HG02885 (cell line): Measurements from ENCODE around the gene IDS.
"Not testable (repeated sequence)": the region's sequence is repeated elsewhere in the genome, so short reads cannot be mapped to it uniquely, and the experiment has no call there.

Experiments
- ATAC-seq: cut with Tn5 transposase; IDR thresholded peaks from one replicate; pipeline ENCODE4 v1.9.1; 2021; ENCODE audit warnings: mild to moderate bottlenecking; ENCODE audit not compliant: unreplicated experiment, poor library complexity

IDS gene, protein sequence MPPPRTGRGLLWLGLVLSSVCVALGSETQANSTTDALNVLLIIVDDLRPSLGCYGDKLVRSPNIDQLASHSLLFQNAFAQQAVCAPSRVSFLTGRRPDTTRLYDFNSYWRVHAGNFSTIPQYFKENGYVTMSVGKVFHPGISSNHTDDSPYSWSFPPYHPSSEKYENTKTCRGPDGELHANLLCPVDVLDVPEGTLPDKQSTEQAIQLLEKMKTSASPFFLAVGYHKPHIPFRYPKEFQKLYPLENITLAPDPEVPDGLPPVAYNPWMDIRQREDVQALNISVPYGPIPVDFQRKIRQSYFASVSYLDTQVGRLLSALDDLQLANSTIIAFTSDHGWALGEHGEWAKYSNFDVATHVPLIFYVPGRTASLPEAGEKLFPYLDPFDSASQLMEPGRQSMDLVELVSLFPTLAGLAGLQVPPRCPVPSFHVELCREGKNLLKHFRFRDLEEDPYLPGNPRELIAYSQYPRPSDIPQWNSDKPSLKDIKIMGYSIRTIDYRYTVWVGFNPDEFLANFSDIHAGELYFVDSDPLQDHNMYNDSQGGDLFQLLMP

DNA sequence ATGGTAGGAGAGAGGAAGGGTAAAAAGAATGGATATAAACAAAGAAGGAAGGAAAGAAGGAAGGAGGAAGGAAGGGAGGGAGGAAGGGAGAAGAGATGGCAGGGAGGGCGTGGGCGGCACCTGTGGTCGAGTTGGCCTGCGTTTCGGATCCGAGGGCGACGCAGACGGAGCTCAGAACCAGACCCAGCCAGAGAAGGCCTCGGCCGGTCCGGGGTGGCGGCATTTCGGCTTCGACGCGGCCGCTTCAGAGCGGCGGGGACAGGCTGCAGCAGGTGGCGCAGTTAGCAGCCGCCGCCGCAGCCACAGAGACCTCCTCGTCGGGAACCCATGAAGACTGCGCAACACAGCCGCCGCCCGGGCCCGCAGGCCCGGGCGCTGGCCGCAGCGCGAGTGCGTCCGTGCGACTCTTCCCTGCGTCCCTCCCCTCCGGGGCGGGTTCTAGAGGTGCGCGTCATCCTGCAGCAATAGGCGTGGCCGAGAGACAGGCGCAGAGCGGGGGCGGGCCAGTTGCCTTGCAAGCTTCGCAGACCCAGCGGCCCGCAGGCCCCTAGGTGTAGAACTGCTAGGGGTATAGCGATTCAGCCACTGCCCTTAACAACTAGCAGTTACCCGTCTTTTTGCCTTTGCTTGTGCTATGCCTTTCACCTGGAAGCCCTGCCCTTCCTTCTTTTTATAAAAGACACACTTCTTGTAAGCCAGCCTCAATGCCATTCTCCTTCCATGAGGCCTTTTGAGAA, at the start of gene IDS:
TSS of gene IDS (minus strand) at position 392 of the 737 bp plus-strand sequence. CDS start at position 223, 169 bp downstream.
- peak; percentile 70 for ATAC-seq

GRCh38 chrX:149551939-149552248, 46.8 kb upstream of the IDS start:
- not testable (repeated sequence) for ATAC-seq

DNA sequence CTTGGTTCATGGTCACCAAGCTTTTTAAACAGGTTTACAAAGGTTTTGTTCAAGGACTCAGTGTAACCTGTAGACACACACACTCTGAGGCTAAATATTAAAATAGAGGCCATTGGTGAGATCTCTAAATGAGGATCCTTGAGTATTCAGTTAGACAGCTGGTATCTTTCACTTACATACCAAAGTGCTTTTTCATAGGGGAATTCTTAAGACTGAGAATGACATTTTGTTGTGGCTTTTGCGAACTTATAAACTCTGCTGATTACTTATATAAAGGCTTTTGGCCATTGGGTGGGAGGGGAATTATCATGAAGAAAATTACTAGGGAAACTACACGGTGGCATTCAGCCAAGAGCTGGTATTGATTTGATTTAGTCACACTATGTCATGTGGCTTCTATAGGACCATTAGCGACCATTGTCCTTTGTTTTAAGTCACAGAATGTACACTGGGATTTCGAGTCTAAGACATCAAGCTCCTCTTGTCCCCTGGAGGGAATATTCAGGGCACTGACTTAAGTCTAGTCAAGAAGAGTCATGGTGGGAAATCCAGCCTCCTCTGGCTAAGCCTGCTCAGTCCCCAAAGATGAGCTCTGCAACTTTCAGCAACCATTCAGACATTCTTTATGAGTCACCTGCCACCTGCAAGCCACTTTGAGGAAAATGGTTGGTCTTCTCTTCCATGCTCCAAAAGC, 46.3 kb upstream of the IDS start:
- not testable (repeated sequence) for ATAC-seq

DNA sequence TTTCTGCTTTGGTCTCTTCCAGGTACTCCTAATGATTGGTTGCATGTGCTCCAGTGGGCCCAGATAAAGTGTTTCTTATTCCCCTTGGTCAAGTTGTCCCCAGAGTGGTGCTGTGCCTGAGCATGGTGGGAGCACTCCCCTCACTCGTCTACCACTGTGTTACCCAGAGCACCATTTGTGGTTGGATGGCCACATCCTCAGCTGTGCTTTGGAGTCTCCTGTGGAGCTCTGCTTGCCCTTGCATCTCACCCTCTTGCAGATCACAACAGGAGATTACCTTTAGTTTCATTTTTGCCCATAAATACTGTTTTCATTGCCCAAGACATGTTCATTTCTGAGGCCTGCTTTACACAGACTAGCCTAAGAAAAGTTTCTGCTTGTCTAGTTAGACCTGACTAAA, 45.3 kb upstream of the IDS start:
- not testable (repeated sequence) for ATAC-seq

- not testable (repeated sequence) for ATAC-seq
Measured at GRCh38 chrX:149549701-149550100, 44.6 kb upstream of the IDS start, which contains the start of gene HSFX3. TSS of gene HSFX3 (minus strand) at chrX:149549924. CDS start at chrX:149549852, 72 bp downstream.

DNA sequence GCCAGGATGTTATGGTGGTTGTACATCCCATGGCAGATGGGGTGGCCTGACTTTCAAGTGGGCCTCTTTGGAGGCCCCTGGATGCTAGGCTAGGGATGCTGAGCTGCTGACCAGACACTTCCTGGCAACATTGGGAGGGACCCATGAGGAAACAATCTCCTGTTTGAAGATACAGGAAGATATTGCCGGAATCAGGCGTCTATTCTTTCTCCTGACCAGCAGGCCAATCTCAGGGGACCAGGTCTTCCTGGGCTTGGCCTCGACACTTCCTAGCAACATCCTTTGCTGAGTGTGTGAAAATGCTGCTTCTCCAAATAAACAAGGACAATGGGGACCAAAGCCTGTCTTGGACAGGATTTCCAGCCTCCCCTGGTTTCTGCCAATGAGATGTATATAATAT, 42.7 kb upstream of the IDS start:
- ATAC-seq = not testable (repeated sequence)

DNA sequence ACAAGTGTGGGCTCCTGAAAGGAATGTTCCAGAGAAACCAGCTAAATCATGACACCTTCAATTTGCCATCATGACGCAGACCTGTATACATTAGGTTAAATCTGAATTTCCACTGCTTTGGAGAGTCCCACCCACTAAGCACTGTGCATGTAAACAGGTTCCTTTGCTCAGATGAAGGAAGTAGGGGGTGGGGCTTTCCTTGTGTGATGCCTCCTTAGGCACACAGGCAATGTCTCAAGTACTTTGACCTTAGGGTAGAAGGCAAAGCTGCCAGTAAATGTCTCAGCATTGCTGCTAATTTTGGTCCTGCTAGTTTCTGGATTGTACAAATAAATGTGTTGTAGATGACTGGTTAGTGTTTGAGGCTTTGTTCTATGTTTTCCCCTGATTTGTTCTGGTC, 41.9 kb upstream of the IDS start:
- not testable (repeated sequence) for ATAC-seq

DNA sequence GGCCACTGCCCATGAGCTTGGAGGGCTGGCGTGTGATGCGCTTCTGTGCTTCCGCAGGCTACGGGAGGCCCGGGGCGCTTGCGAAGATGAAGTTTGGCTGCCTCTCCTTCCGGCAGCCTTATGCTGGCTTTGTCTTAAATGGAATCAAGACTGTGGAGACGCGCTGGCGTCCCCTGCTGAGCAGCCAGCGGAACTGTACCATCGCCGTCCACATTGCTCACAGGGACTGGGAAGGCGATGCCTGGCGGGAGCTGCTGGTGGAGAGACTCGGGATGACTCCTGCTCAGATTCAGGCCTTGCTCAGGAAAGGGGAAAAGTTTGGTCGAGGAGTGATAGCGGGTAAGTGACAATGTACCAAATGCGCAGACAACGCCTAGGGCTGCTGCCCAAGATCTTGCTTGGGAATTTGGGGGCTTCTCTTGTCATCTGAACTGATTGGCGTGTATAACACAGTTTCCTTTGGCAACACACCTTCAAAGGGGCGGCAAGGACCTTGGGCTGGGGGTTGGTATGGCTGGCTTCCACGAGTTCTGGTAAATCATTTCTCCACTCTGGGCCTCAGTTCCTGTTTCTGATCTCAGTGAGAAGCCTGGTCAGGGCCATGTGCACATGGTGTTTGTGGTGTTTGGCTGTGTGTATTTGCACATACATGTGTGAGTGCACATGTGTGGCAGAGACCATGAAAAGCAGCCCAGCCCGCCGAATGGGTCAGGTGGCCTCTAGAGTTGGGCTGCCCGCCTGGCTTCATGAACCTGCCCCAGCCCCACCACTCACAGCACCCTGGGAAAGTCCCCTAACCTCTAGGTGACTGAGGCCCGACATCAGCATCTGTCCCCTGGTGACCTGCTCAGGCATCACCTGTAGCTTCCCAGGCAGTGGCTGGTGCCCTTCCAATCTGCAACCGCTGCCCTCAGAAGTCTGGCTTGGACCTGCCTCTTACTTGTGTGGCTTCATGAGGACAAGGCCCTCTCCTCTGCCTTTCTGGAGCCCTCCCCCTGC, 40.7 kb upstream of the IDS start:
- not testable (repeated sequence) for ATAC-seq

DNA sequence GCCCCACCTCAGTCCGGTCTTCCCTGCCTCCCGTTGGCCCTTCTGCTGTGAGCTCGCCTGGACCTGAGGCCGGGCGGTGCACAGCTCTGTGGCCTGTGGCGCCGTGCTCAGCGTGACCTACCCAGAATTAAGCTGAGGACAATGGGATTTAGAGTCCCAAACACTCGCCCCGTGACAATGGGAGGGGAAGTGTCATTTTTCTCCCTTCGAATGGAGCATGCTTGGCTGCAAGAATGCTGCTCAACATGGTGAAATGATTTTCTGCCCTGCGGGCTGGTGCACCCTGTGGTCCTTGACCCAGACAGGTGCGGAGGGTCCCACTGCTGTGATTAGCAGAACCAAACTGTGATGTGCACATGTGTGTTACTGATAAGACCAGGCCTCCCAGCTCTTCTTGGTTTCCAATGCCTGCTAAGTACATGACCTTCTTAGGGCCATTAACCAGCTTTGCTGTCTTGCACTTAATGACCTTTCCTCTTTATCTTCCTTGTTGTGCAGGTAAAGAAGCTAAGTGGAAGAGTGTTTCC, 36.5 kb upstream of the IDS start:
- ATAC-seq = no peak

DNA sequence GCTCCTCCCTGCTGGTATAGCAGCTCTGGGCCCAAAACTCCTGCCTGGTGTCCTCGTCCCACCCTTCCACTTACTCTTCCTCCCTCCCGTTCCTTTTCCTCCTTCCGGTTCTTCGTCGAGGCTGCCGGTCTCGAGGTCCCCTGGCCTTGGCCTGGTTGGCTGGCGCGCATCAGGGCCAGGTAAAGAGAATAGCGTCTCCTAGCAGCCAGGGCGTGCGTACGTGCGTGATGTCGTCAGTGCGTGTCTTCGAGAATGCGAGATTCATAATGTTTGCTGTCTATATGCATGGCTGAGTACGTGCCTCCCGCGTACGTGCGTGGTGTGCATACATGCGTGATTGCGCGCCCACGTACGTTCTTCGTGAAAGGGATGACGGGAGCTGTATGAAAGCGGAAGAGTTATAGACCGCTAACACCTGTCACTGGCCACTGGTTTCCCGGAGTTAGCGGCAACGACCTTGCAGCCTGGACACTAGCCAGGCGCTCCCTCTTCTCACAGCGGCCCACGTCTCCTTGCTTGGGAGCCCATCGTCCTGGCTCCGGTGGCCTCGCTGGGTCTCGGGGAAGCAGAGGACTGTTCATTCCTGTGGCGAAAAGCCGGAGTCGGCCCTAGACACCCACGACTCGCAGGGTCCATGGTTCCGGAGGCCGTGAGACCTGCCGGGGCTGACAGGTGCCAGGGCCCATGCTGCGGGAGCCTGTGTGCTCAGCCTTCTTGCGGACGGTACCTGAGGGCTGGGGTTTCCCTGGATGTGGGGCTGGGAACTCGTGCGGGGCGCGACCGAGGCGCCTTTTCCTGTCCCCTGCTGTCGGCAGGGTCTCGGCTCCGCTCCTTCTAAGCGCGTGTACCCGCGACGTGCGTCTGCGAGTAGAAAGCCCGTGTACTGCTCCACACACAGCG, 35.8 kb upstream of the IDS start, which contains the start of gene EOLA1:
TSS of gene EOLA1 (plus strand) at position 392 of the 900 bp plus-strand sequence. CDS start 4,619 bp downstream, outside the sequence.
- peak; percentile 73 for ATAC-seq

GRCh38 chrX:149540131-149540620, 35.1 kb upstream of the IDS start:
- ATAC-seq = peak; percentile 31

- ATAC-seq = peak; percentile 41
Measured at GRCh38 chrX:149539283-149540130, 34.4 kb upstream of the IDS start.

- peak; percentile 19 for ATAC-seq
Measured at GRCh38 chrX:149537474-149537873, 32.4 kb upstream of the IDS start.

- ATAC-seq = not testable (repeated sequence)
Measured at GRCh38 chrX:149534926-149535602, 30.0 kb upstream of the IDS start.

DNA sequence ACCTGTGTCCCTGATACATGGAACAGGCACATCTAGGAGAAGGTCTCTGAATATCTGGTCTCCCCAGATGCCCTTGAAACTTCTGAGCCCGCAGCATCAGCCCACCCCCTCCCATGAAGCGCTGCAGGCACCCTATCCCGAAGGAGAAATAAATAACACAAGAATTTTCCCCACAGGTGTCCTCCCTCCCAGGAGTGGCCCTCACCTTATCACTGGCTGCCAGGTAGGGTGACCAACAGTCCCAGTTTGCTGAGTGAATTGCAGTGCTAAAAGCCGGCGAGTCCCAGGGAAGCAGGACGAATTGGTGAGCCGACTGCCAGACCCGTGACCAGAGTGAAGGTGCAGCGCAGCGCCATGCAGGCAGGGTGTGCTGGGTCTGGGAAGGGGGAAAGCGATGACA, 28.9 kb upstream of the IDS start:
- not testable (repeated sequence) for ATAC-seq

GRCh38 chrX:149532868-149533267, 27.8 kb upstream of the IDS start:
- ATAC-seq = not testable (repeated sequence)
